ENCODE data around the gene ATP1A2. TPM values are rescaled to one million over a fixed set of nuclear protein-coding genes. Genes with fewer than 3 reads are reported as not detected.

Gene ATP1A2
- total RNA-seq, 1 donor from 2014 or later = 14.5 TPM

DNA sequence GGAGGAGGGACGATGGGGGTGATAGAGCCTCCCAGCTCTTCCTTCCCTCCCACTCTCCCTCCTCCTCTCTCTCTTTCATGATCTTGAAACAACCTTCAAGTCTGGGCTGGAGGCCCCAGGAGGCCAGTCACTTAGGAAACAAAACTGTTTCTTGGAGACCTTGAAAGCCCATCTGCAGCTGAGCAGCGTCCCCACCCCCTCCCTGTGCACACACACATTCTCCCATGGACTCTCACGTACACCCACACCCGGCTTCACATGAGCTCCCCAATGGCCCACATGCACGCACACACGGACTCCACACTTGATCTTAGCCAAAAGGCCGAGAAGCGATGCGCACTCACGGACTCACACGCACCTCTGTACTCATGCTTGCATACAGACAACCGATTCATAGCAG is 3.2 kb upstream of the ATP1A2 start:
- peaks cover 17% of the 10 kb centered on the region for H3K27me3 Mint-ChIP-seq
- peaks cover 60% of the 10 kb centered on the region for H3K4me1 Mint-ChIP-seq (ENCODE audit: unreplicated experiment)
- H3K9me3 Mint-ChIP-seq = no peaks in the 10 kb centered on the region
- TF ChIP-seq, protein P1, sequence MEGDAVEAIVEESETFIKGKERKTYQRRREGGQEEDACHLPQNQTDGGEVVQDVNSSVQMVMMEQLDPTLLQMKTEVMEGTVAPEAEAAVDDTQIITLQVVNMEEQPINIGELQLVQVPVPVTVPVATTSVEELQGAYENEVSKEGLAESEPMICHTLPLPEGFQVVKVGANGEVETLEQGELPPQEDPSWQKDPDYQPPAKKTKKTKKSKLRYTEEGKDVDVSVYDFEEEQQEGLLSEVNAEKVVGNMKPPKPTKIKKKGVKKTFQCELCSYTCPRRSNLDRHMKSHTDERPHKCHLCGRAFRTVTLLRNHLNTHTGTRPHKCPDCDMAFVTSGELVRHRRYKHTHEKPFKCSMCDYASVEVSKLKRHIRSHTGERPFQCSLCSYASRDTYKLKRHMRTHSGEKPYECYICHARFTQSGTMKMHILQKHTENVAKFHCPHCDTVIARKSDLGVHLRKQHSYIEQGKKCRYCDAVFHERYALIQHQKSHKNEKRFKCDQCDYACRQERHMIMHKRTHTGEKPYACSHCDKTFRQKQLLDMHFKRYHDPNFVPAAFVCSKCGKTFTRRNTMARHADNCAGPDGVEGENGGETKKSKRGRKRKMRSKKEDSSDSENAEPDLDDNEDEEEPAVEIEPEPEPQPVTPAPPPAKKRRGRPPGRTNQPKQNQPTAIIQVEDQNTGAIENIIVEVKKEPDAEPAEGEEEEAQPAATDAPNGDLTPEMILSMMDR (conservative IDR thresholded peaks at IDR 0.05) = no peak
- no peak for DNase-seq (ENCODE audit: extremely low spot score, unreplicated experiment)
- H3K36me3 Mint-ChIP-seq = no peaks in the 10 kb centered on the region
- peak overlapping the region; percentile 50 for H3K27ac Mint-ChIP-seq
- no peak overlapping the region for H3K4me3 Mint-ChIP-seq

DNA sequence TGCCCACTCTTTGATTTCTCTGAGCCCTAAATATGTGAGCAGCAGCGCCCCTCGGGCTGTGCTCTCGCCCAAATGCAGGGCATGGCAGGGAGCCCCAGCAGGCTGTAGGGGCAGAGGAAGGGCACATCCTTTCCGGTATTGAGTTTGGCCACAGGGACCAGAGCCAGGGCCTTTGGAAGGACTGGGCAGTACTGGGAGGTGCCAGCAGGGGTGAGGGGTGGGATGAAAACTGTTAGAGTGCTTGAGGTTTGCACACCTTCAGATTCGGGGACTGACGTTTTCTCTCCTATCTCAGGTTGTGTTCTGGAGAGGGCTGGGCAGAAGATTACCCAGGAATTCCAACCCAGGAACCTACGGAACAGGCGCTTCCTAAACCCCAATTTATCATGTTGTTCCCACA is 2.2 kb upstream of the ATP1A2 start:
- Mint-ChIP-seq H3K4me1 (ENCODE audit: unreplicated experiment) (peaks cover 67% of the 10 kb centered on the region), H3K9me3 (no peaks in the 10 kb centered on the region)
- TF ChIP-seq, protein P1 (conservative IDR thresholded peaks at IDR 0.05) = peak; percentile 52

DNA sequence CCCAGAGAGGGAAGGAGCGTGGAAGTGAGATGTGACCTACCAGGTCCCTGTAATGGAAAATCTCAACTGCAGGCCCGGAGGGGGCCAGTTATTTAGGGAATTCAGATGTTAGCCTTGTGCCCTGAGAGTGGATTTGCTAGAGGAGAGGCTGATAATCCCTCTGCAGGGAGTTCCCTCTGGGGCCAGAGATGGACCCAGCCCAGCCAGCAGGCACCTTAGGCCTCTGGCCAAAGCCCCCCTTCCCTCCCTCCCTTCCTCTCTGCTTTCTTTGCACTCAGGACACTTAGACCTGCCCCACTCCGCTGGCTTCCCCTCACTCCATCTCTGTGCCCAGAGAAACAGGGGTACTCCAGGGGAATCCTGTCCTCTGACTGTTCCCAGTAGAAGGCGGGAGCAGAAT is 1.5 kb upstream of the ATP1A2 start:
- TF ChIP-seq, protein P1 (conservative IDR thresholded peaks at IDR 0.05) = no peak
- Mint-ChIP-seq H3K27ac (no peak overlapping the region), H3K27me3 (peaks cover 21% of the 10 kb centered on the region), H3K9me3 (no peaks in the 10 kb centered on the region), H3K4me1 (ENCODE audit: unreplicated experiment) (peaks cover 65% of the 10 kb centered on the region), H3K4me3 (no peak overlapping the region), H3K36me3 (no peaks in the 10 kb centered on the region)
- DNase-seq (ENCODE audit: extremely low spot score, unreplicated experiment) = no peak

More for the DNA sequence above, 2.2 kb upstream of the ATP1A2 start:
- peaks cover 21% of the 10 kb centered on the region for H3K27me3 Mint-ChIP-seq
- H3K4me3 Mint-ChIP-seq = no peak overlapping the region
- H3K27ac Mint-ChIP-seq = no peak overlapping the region
- H3K36me3 Mint-ChIP-seq = no peaks in the 10 kb centered on the region
- DNase-seq (ENCODE audit: extremely low spot score, unreplicated experiment) = no peak

DNA sequence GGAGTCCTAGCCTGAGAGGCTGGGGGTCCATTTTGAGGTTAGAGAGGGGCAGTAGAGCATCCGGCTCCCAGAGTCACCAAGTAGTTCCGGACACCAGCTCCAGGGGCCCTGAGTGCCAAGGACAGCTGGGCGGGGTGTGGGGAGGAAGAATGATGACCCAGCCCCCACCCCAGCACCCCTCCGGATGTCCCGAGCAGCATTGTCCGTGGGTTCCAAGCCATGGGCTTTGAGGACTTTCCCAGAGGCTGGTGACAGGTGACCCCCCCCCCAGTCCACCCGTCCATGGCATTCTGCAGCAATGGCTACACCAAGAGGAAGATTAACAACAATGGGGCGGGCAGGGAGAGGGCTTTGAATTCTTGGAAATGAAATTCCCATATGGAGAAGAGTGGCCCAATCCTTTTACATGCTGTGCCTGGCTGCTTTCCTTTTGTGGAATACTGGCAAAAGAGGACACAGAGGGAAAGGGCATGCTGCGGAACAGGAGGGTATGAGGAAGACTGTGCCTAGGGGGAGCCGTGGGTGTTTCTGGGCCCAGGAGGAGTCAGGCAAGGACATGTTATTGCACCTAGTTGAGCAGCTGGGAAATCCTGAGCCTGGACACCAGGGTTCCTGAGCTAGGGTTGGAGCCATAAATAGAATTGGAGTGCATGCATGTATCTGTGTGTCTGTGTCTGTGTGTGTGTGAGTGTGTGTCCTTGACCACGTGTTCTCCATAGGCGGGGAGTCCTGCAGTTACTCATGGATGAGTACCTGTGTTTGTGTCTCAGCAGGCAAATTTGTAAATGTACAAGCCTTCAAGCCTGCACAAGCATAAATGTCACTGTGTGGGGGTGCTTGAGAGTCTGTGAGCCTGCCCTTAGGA is 956 bp downstream of the ATP1A2 start:
- Mint-ChIP-seq H3K4me1 (ENCODE audit: unreplicated experiment) (peaks cover 57% of the 10 kb centered on the region), H3K36me3 (no peaks in the 10 kb centered on the region), H3K27me3 (peaks cover 20% of the 10 kb centered on the region), H3K4me3 (peak overlapping the region; percentile 36), H3K9me3 (no peaks in the 10 kb centered on the region), H3K27ac (no peak overlapping the region)
- TF ChIP-seq, protein P1 (conservative IDR thresholded peaks at IDR 0.05) = no peak
- no peak for DNase-seq (ENCODE audit: extremely low spot score, unreplicated experiment)

DNA sequence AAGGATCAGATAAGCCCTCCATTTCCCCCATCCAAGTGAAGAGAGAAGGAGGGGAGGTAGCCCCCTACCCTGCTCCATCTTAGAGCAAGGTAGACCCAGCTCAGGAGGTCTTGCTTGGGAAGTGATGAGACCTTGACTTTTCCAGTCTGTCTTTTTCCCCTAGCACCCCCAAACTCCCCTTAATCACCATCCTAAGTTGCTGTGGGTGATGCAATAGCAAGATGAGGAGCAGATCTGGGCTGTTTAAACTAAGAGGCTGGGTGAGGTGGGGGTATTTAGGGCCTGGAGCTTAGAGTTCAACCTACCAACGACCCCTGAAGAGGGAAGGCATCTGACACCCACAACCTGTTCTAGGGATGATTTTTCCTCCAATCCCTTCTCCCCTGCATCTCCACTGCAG is 1.7 kb downstream of the ATP1A2 start:
- Mint-ChIP-seq H3K4me3 (no peak overlapping the region), H3K27me3 (peaks cover 20% of the 10 kb centered on the region), H3K36me3 (no peaks in the 10 kb centered on the region), H3K4me1 (ENCODE audit: unreplicated experiment) (peaks cover 51% of the 10 kb centered on the region), H3K9me3 (no peaks in the 10 kb centered on the region), H3K27ac (no peak overlapping the region)
- TF ChIP-seq, protein P1 (conservative IDR thresholded peaks at IDR 0.05) = no peak
- no peak for DNase-seq (ENCODE audit: extremely low spot score, unreplicated experiment)

Measured in type B pancreatic cell (in vitro differentiated cells).